GM18508 (cell line): ENCODE results near the gene CCDC54.

ENCODE experiments used
- ATAC-seq: cut with Tn5 transposase; IDR thresholded peaks from one replicate; pipeline ENCODE4 v1.9.1; 2021; ENCODE audit warnings: moderate number of reproducible peaks; ENCODE audit not compliant: insufficient read depth, unreplicated experiment

The CCDC54 gene

DNA sequence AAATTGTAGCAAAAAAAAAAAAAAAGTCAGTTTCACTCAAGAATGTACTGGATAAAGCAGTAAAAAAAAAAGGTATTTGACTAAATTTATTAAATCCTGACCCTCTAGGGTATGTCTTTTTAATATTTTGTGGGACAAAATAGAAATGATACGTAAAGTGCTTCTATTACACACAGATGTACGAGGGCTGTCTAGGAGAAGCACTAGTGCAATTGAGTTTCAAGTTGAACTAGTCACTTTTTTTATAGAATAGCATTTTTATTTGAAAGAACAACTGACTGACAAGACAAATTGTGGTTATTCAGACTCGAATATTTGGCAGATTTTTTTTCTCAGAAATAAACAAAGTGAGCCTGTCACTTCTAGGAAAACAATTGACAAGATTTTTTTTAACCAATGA is 49.0 kb downstream of the CCDC54 start:
- ATAC-seq, result no peak
